NAMALWA (cell line): ENCODE measurements around the gene ASTN2.

Source experiments
- DNase-seq: peaks from one replicate; pipeline ENCODE4 v3.0.0-alpha.2; 2015; ENCODE audit warnings: low spot score

The ASTN2 gene

DNA sequence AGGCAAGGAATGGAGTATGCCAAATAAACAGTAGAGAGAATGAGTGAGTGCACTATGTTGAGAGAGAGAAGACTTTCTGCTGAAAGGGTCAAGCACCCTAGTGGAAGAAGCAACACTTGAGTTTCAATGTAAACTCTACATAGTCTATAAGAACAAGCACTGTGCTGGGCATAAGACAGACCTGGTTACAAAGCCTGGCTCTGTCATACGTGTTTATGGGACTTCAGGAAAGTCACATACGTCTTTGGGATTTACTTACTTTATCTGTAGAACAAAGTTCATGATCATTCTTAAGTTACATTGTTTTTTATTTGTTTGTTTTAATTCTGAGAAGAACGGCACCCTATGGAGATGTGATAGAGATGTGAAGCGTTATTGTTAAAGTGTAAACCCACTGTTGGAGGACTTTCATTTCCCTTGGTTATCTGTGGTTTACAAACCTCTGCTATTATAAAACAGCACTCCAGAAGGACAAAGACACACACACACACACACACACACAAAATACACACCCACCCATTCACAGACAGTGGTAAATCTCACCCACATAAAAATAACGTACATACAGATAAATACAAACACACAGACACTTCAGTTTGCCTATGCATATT, 798.4 kb downstream of the ASTN2 start:
- no peak for DNase-seq

DNA sequence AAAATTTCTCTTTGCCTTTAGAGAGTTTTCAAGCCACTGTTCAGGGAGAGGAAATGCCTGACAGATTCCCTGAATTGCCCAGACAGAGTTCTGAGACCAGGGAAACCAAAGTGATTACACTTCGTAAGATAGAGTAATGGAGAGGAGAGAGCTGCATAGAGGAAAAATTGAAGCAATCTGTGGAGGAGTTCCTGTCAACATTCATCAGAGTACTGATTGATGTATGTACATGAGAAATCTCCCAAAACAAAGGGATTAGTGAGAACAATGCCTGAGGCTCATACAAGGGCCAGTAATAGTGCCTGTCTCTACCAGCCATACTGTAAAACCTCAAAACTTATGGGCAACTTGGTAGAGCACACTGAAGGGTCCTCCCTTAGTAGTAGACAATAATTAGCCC, 806.8 kb downstream of the ASTN2 start:
- DNase-seq, result no peak

DNA sequence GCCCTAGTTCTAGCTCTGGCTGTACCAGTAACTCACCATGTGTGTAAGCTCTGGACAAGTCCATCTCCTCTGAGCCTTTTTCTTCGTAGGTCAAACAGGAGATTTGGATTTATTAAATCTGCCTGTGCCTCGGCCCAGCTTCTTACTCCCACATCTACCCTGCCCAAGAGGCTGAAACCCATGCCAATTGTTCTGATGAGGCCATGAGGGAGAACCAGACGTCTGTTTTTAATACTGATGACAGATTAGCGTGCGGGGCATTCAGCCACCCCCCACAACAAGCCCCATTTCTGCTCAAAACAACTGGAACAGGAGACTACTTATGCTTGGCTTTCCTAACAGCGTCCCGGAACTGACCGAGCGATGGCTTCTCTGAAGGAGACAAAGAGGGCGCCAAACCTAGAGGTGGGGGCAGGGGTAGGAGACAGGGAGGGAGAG, 808.9 kb downstream of the ASTN2 start:
- DNase-seq, result no peak

DNA sequence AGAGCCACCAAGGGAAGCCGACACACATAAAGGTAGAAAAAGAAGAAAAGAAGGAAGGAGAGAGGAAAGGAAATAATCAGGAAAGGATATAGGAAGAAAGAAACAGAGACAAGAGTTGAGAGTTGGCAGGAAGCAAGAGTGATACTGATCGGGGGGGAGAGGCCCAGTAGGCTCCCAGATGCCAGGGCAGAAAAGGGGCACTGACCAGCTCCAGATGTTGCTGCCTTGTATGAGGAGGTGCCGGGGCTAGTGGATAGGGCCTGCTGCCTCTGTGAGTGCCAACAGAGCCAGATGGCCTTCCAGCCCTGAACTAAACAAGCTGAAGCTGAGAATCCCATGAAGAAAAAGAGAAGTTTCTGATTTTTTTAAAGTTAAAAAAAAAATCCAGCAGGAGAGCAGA, 809.8 kb downstream of the ASTN2 start:
- no peak for DNase-seq

DNA sequence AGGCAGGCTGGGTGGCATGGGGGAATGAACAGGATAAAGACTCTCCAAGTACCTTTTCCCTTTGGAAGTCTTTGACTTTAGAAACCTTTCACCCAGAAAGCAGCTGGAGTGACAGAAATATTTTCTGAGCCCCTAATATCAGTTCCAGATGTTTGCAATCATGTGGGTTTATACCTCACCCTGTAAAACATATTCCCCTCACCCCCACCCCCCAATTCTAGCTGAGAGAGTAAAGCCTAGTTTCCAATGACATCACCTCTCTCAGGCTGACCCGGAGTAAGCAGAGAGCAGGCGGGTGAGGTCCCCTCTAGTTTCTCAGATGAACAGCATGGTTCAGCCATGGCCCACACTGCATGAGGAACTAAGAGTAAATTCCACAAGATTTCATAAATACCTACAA, 810.6 kb downstream of the ASTN2 start:
- DNase-seq, result no peak

DNA sequence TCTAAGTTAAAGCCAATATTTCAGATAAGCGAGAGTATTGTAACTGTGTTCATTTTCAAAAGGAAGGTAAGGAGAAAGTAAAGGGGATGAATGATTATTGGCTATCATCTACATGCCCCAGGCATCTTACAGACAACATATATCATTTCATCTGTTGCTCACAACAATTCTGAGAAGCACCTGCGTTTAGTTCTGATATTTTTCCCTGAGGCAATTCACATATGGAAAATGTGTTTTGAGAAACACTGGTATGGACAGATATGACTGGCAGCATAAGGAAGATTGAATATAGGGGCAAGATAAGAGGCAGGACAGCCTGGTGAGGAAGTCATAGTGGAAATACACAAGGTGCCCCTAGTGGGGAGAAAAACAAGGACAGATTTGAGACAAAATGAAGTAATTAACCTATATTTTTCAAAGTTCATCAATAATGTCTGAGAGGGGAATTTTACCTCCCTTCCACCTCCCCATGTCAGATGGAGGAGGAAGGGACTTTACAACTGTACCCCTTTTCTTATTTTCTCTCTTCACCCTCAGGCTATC, 815.4 kb downstream of the ASTN2 start:
- DNase-seq, result peak; percentile 3

DNA sequence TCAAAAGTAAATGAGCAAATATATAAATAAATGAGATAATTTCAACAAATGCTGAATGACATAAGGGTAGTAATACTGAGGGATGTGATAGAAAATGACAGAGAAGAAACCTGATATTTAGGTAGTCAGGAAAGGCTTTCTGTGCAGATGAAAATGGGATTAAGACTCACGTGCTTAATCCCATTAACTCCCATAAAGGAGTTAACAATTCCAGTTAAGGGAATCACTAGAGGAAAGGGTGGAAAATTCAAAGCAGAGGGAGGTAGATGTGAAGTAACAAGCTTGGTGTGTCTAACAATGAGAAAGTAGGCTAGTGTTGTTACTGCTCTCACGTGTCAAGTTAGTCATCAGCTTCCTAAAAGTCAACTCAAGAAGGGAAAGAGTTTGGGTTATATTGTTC, 818.2 kb downstream of the ASTN2 start:
- DNase-seq, result no peak

DNA sequence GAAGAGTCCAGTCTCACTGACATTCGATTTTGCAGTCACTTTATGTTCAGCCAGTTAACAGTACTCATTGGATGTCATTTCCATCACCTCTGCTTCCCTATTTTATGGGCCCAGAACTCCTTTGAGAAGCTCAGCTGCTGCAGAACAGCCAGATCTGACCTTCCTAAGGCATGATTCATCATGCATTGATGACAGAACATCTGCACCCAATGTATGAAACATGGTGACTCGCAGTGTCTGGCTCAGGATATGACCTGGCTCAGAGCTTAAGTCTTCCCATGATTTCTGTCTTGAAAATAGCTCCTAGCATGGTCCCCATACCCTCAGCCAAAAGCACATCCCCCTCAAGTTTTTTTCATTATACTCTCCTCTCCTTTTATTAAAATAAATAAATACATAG, 820.3 kb downstream of the ASTN2 start:
- no peak for DNase-seq

DNA sequence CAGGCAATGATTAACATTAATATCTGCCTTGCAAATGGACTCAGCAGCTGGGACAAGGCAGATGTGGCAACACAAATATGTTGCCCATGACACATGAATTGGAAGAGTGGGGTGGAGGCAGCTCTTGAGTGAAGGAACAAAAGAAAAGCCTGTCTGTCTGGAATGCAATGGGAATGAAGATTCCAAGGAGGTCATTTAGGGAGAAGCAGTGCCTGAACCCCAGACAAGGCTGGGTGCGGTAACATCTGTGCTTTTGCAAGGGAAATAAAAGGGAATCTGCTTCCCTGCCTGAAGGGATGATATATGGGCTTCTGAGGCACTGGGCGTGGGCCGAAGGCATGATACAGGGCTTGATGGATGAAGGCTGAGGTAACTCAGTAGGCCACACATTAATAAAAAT, 821.9 kb downstream of the ASTN2 start:
- no peak for DNase-seq

DNA sequence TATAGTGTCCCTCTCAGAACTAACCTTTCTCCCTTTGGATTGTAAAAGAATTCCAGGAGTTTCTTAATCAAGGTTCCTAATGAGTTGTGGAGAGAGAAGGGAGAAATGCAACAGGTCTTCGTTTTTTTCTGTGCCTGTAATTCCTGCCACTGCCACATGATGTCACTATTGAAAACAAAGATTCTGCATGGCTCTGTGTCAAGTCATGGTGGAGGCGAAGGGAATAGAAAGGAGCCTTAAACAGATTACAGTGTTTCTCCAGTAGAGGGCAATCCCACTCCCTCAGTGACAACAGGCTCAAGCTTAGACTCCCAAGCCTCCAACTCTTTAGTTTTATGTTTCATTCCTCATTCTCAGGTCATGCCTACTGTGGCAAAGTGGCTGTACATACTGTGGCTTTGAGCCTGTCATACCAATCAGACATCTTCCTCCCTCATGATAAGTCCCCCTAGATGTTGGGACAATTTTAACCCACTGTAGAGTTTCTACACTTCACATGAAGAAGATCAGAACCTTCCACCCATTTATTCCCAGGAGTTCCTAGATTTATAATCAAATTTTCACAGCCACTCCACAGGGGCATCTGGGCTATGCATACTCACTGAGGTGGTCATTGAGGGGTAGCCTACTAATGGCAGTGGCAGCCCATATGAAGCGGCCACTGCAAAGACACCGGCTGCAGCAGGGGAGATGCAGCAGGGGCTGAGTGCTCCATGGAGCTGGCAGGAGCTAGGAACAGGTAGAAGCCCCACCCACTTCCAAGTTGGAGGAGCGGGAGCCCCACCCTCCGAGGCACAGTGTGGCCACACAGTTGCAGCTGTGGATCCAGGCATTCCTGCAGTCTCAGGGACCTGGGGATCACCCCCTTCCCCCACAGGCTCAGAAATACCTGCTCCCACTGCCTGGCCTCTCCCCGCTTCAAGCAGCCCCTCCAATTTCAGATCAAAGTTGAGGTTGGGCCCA, 825.2 kb downstream of the ASTN2 start:
- peak; percentile 85 for DNase-seq

DNA sequence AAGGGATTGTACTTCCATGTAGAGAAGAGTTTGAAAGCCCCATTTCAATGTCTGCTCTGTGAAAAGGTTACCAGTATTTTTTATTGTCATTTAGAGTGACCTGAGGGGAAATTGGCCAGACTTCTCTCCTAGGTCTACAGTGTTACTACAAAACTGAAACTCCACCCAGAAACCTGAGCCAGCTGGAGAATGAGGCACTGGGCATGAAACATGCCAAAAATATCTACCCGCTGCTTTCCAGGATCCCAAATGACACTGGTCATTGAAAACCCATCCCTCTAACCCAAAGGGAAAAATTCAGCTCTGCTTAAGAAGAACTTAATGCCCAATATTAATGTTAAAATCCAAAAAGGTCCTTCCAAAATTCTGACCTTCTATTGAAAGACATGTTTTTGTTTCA, 826.9 kb downstream of the ASTN2 start:
- no peak for DNase-seq

DNA sequence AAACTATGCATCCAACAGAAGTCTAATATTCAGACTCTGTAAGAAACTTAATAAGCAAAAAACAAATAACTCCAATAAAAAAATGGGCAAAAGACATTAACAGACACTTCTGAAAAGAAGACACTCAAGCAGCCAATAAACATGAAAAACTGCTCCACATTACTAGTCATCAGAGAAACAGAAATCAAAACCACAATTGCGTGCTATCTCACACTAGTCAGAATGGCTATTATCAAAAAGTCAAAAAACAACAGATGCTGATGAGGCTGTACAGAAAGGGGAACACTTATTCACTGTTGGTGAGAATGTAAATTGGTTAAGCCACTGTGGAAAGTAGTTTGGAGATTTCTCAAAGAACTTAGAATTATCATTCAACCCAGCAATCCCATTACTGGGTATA, 829.0 kb downstream of the ASTN2 start:
- DNase-seq, result no peak

DNA sequence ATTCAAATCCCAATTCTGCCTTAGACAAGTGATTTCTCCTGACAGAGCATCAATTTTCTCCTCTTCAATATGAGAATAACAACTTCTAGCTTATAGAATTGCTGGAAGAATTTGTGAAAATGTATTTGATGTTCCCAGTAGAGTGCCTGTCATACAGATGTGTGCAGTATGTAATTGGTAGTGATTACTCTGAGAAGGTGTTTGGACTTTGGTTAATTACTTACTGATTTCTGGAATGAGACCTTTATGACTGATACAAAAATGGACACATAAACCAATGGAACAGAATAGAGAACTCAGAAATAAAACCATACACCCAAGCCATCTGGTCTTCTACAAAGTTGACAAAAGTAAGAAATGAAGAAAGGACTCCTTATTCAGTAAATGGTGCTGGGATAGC, 829.7 kb downstream of the ASTN2 start:
- no peak for DNase-seq

DNA sequence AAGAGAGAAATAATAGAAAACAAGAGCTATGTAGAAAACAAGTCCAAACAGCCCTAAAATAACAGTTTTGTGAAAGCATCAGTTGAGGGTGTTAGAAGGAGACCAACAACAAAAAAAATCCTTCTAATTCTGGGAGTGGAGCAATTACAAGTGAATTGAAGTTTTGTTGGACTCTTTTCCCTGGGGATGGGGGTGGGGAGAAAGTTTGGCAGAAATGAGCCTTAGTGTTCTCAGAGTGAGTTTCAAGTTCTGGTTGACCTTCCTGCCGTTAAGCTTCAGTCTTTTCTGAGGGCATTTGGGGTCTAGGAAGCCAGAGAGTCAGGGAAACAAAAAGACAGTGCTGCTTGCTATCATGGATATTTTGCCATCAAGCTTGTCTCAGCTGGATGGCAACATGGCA, 834.0 kb downstream of the ASTN2 start:
- no peak for DNase-seq

DNA sequence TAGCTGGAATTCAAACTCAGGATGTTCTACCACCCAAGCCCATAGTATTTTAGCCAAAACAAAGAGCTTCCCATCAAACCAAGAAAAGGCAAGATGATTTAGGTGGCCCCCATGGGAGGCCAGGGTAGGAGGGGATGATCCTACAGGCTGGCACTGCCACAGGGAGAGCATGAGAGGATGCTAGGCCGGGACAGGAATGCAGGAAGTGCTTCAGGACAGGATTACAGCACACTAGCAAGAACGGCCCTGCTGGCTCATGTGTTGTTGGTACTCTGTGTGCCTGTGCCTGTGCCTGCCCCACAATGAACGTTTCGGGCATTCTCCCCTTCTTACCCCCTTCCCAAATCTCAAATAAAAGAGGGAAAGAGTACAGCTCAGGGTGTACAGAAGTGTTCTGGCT, 838.5 kb downstream of the ASTN2 start:
- DNase-seq, result no peak

DNA sequence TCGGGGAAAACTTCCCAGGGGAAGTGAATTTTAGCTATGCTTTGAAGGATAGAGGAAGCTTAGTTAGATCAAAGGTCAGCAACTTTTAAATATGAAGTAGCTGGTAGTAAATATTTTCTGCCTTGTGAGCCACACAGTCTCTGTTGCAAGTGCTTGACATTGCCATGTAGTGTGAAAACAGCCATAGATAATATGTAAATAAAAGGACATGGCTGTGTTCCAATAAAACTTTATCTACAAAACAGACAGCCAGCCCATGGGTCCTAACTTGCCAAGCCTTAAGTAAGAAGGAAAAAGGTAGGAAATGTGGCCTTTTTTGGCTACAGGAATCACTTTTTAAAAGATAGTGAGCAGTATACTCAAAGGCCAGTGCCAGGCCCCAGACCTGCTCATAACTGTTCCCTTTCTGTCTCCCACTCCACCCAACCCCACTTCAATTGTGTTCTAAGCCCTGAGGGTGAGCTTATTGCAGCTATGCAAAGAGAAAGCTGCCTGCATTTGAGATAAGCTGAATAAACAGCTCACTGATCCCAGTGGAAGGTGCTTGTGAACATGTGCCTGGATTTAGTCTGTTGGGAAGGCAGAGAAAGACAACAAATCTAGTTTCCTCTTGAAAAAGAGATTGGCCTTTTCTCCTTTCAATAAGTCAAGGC, 840.7 kb downstream of the ASTN2 start:
- DNase-seq, result no peak

DNA sequence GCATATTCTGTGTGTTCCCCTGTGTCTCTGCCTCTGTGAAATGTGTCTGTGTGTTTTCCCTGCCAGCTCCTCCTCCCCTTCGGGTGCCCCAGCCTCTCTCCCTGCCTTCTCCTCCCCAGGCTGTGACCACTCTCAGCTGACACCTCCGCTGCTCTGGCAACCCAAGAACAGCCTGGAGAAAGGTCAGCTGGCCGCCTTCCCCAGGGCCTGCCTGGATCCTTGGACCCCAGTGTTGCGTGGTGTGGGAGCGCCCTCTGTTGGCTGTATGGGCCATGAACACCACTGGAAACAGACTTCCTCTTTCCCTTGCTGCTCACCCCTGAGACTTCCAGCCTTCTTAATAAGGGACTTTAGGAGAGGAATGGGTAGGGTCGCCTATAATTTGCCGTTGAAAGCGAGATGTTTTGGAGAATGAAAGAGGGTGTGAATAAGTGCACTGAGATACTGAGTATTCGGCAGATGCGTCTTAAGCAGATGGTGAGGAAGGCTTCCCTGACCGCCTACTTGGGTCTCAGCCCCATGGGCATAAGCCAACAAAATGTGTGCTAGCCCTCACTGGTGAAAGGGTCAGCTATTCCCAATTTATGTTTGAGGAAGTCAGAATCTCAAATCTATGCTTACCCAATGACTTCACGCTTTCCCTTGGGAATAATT, 842.6 kb downstream of the ASTN2 start:
- DNase-seq, result peak; percentile 63

DNA sequence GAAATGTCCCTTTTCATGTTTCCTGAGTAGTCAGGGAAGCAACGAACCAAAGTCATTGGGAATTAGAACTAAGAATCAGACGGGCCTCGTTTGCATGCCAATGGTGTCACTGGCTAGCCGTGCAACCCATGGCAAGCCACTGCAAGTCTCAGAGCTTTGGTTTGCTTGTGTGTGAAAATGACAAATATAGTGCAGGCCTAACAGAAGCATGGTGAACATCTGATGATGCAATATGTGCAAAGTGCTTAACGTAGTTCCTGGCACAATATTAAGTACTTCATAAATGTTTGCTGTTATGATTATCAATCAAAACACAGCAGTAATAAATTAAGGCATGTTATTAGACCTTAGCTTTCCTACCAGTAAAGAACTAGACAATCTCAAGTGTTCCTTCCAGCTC, 845.7 kb downstream of the ASTN2 start:
- no peak for DNase-seq

DNA sequence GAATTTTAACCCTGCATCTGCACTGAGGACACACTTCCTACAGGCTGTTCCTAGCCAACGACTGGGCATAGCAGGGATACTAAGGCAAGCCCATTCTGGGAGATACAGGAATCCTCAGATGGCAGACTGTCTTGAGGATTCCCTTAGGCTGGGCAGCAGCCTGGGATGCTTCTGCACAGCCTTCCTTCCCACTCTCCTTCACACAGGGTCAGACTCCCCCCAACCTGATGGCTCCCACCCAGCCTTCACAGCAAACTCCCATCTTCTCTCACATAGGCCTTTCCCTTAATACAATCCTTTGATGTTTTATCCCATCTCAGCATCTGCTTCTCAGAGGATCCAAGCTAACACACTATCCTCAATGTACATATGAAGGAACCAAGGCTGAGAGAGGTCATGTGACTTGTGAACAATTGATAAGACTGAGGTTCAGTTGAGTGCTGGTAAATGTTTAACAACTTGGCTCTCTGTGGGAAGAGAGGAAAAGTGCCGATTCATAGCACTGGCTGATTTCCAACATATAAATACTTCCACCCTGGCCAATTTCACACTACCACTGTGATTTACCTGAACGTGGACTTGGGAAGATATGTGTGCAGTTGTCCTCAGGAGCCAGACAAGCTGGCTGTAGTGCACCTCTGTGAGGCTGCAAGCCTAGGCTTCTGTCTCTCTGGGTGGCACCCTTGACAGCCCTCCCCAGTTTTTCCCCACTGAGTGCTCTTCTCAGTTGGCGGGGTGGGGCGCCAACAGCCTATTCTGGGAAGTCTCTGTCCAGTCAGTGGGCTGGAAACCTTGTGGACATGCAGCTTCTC, 848.0 kb downstream of the ASTN2 start:
- no peak for DNase-seq

DNA sequence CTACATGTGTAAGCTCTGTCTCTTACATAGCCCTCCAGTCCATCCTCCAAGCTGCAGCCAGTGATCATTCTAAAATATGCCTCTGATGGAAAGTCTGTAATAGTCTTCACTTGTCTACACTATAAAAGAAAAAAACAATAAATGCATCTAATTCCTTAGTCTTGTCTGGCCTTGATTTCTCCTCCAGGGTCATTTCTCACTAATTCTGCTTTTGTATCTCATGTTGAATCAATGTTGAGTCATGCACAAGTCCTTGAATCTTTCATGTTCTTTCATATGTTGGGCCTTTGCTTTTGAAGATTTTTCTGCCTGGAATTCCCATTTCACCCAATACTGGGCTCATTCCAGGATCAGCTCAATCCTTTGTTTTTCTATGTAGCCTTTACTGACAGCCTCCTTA, 848.9 kb downstream of the ASTN2 start:
- no peak for DNase-seq

DNA sequence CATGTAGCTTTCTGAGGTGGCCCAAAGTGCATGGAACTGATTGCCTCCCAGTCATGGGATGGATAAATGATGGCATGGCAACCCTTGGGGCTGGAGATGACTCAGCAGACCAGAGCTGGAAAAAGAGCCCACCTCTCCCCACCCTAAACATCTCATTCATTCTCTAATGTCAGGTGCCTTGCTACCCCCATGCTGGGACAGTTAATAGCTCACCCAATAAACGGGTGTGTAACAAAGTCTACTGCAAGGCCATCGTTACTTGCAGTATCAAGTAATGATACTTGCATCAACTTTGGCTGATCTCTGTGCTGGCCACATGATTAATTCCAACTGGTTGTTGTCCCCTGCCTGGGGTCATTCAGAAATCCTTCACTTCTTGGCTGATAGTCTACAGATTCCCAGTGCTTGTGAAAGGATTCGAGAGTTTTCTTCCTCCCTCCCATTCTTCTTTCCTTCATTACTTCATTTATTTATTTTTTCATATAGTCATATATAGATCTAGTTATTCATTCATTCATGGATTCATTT, 850.5 kb downstream of the ASTN2 start:
- no peak for DNase-seq
